Vagina (tissue), 2 donors: Measurements from ENCODE around the gene SERPINB4. TPM values are rescaled to one million over a fixed set of nuclear protein-coding genes. Genes with fewer than 3 reads are reported as not detected.
A peak's percentile ranks its signal among the peaks of the same experiment; 100 is the strongest.

Experiments
- DNase-seq, 2 donors: peaks; one replicate each; pipeline ENCODE4 v3.0.0-alpha.2; 2017; ENCODE audit errors: extremely low spot score in 2 of 2
- H3K27ac ChIP-seq: fragments of 200-600 bp; sonication (generic); one replicate; pipeline ENCODE4 v1.5.1; 2019
- H3K27me3 ChIP-seq: fragments of 200-600 bp; sonication (generic); one replicate; pipeline ENCODE4 v1.5.1; 2019
- H3K36me3 ChIP-seq, 2 donors: fragments of 200-600 bp; sonication (generic); one replicate each; pipeline ENCODE4 v1.5.1; 2017 to 2019
- H3K4me1 ChIP-seq: fragments of 200-600 bp; sonication (generic); one replicate; pipeline ENCODE4 v1.5.1; 2019
- H3K4me3 ChIP-seq, 2 donors: fragments of 200-600 bp; sonication (generic); 1 replicate in 1 of 2; 2 replicates in 1 of 2; pipeline ENCODE4 v1.5.1; 2016 to 2019
- H3K9me3 ChIP-seq: fragments of 200-600 bp; sonication (generic); one replicate; pipeline ENCODE4 v1.5.1; 2019
- CTCF ChIP-seq, 3 experiments: fragments of 450-650 bp in 2 of 3; fragments of 200-600 bp in 1 of 3; sonication (generic) in 1 of 3; IDR thresholded peaks; one replicate each; pipeline ENCODE4 v1.5.1; 2017 to 2019; ENCODE audit warnings: antibody characterized with exemption in 3 of 3, mild to moderate bottlenecking in 2 of 3, moderate library complexity in 2 of 3
- POLR2A ChIP-seq, 2 donors: fragments of 450-650 bp; IDR thresholded peaks; one replicate each; pipeline ENCODE4 v1.6.1; 2017; ENCODE audit warnings: antibody characterized with exemption in 2 of 2, mild to moderate bottlenecking in 2 of 2, moderate library complexity in 2 of 2
- POLR2AphosphoS5 ChIP-seq, 2 donors: sonication (generic); formaldehyde crosslinking; IDR thresholded peaks; one replicate each; pipeline ENCODE4 v1.9.0; 2017; ENCODE audit warnings: antibody characterized with exemption in 2 of 2, mild to moderate bottlenecking in 2 of 2, low read depth in 1 of 2; ENCODE audit not compliant: insufficient read depth in 1 of 2
- intact Hi-C: fragments of 100-400 bp; cut with DNase I; formaldehyde crosslinking; loops from one replicate; pipeline ENCODE4 v1.15.1; 2023
- total RNA-seq: library from RNA; depleted of rRNA; stranded (reverse); fragments of >200 nt; gene quantifications from one replicate; pipeline ENCODE4 v1.2.3, GENCODE V29; 2016

Gene SERPINB4
- total RNA-seq, 1 donor from 2014 or later, result 77.3 TPM

- H3K27ac ChIP-seq, result peak overlapping the region; percentile 66
- TF ChIP-seq POLR2AphosphoS5 (IDR thresholded peaks at IDR 0.05; ENCODE audit: insufficient read depth in 1 of 2, low read depth in 1 of 2) (peak in 1 of 2 donors; percentile 45), CTCF (IDR thresholded peaks at IDR 0.05) (no peak), POLR2A (IDR thresholded peaks at IDR 0.05) (no peak)
Observed at GRCh38 chr18:63681449-63682340, 37.6 kb upstream of the SERPINB4 start.

GRCh38 chr18:63679820-63680606, 36.0 kb upstream of the SERPINB4 start:
- Histone ChIP-seq H3K4me3 (no peak overlapping the region), H3K27me3 (no peaks in the 10 kb centered on the region), H3K4me1 (no peaks in the 10 kb centered on the region), H3K9me3 (no peaks in the 10 kb centered on the region), H3K36me3 (no peaks in the 10 kb centered on the region), H3K27ac (no peak overlapping the region)
- intact Hi-C loops, result no loop called here
- TF ChIP-seq CTCF (IDR thresholded peaks at IDR 0.05), result no peak
- DNase-seq, result no peak

More at GRCh38 chr18:63681449-63682340, 37.6 kb upstream of the SERPINB4 start:
- intact Hi-C loops, result no loop called here
- DNase-seq, result no peak
- Histone ChIP-seq H3K4me1 (no peaks in the 10 kb centered on the region), H3K36me3 (no peaks in the 10 kb centered on the region), H3K9me3 (no peaks in the 10 kb centered on the region), H3K27me3 (no peaks in the 10 kb centered on the region), H3K4me3 (no peak overlapping the region)

GRCh38 chr18:63677500-63678225, 33.6 kb upstream of the SERPINB4 start:
- Histone ChIP-seq H3K27me3 (no peaks in the 10 kb centered on the region), H3K4me3 (no peak overlapping the region), H3K36me3 (no peaks in the 10 kb centered on the region), H3K9me3 (no peaks in the 10 kb centered on the region), H3K4me1 (no peaks in the 10 kb centered on the region), H3K27ac (no peak overlapping the region)
- intact Hi-C loops, result no loop called here
- TF ChIP-seq POLR2AphosphoS5 (IDR thresholded peaks at IDR 0.05; ENCODE audit: insufficient read depth in 1 of 2, low read depth in 1 of 2) (no peak), CTCF (IDR thresholded peaks at IDR 0.05) (no peak), POLR2A (IDR thresholded peaks at IDR 0.05) (no peak)
- DNase-seq, result no peak

- H3K4me1 ChIP-seq, result no peaks in the 10 kb centered on the region
- H3K9me3 ChIP-seq, result no peaks in the 10 kb centered on the region
- no peaks in the 10 kb centered on the region for H3K27me3 ChIP-seq
- no peak overlapping the region for H3K4me3 ChIP-seq
- intact Hi-C loops, result no loop called here
- DNase-seq, result no peak
- H3K27ac ChIP-seq, result no peak overlapping the region
- TF ChIP-seq POLR2AphosphoS5 (IDR thresholded peaks at IDR 0.05; ENCODE audit: insufficient read depth in 1 of 2, low read depth in 1 of 2) (peak in 1 of 2 donors; percentile 17), CTCF (IDR thresholded peaks at IDR 0.05) (no peak)
- no peaks in the 10 kb centered on the region for H3K36me3 ChIP-seq
Observed at GRCh38 chr18:63676526-63677323, 32.7 kb upstream of the SERPINB4 start.
